CD14-positive monocyte (primary cell): Measurements from ENCODE around the gene KREMEN1. TPM values are rescaled to one million over a fixed set of nuclear protein-coding genes. Genes with fewer than 3 reads are reported as not detected.

Source experiments
- DNase-seq, 3 donors: peaks; one replicate each; pipeline ENCODE4 v3.0.0-alpha.2; 2011 to 2022
- H2AFZ ChIP-seq: 2 replicates; pipeline ENCODE4 v1.6.0; 2012; ENCODE audit warnings: mild to moderate bottlenecking, low read depth, low read length, inconsistent platforms; ENCODE audit not compliant: insufficient read depth, poor library complexity, severe bottlenecking
- H3K27ac ChIP-seq, 2 donors: 1 replicate in 1 of 2; 2 replicates in 1 of 2; pipeline ENCODE4 v1.5.1; 2012 to 2013; ENCODE audit warnings: low read length in 2 of 2, control low read depth in 1 of 2, inconsistent platforms in 1 of 2, low read depth in 1 of 2, mild to moderate bottlenecking in 1 of 2
- H3K27me3 ChIP-seq, 2 donors: one replicate each; pipeline versions ENCODE4 v1.6.0 to v1.6.1; 2011 to 2013; ENCODE audit warnings: low read length in 2 of 2; ENCODE audit not compliant: control insufficient read depth in 2 of 2, insufficient read depth in 2 of 2
- H3K36me3 ChIP-seq, 2 donors: replicated peaks in 1 of 2; 1 replicate in 1 of 2; 2 replicates in 1 of 2; pipeline versions ENCODE4 v1.5.1 to v1.6.1; 2012 to 2013; ENCODE audit warnings: low read length in 2 of 2, control low read depth in 1 of 2, inconsistent platforms in 1 of 2, mild to moderate bottlenecking in 1 of 2; ENCODE audit not compliant: insufficient read depth in 2 of 2, control insufficient read depth in 1 of 2
- H3K4me1 ChIP-seq, 2 donors: 1 replicate in 1 of 2; 2 replicates in 1 of 2; pipeline versions ENCODE4 v1.5.1 to v1.6.1; 2012 to 2013; ENCODE audit warnings: low read length in 2 of 2, control low read depth in 1 of 2, inconsistent platforms in 1 of 2, mild to moderate bottlenecking in 1 of 2, moderate library complexity in 1 of 2; ENCODE audit not compliant: insufficient read depth in 2 of 2, control insufficient read depth in 1 of 2
- H3K4me2 ChIP-seq: replicated peaks from 2 replicates; pipeline ENCODE3; 2012; ENCODE audit warnings: low read length, moderate library complexity, mild to moderate bottlenecking; ENCODE audit not compliant: poor library complexity, severe bottlenecking; ENCODE audit errors: extremely low read depth
- H3K4me3 ChIP-seq, 3 experiments: fragments of 200-600 bp in 1 of 3; sonication (generic) in 1 of 3; replicated peaks in 1 of 3; 1 replicate in 2 of 3; 2 replicates in 1 of 3; pipeline ENCODE4 v1.5.1; 2011 to 2013; ENCODE audit warnings: low read length in 3 of 3, mild to moderate bottlenecking in 3 of 3, control low read depth in 2 of 3, low read depth in 2 of 3, inconsistent platforms in 1 of 3, moderate library complexity in 1 of 3
- H3K79me2 ChIP-seq: 2 replicates; pipeline ENCODE4 v1.6.0; 2012; ENCODE audit warnings: mild to moderate bottlenecking, control low read depth, inconsistent platforms, low read length, moderate library complexity; ENCODE audit not compliant: insufficient read depth
- H3K9ac ChIP-seq: 2 replicates; pipeline ENCODE4 v1.6.0; 2017; ENCODE audit warnings: low read length, mild to moderate bottlenecking; ENCODE audit not compliant: insufficient read depth, poor library complexity, severe bottlenecking
- H3K9me3 ChIP-seq, 2 donors: replicated peaks in 1 of 2; 1 replicate in 1 of 2; 2 replicates in 1 of 2; pipeline versions ENCODE4 v1.5.1 to v1.6.1; 2012 to 2013; ENCODE audit warnings: low read length in 2 of 2, control low read depth in 1 of 2; ENCODE audit not compliant: control insufficient read depth in 1 of 2, insufficient read depth in 1 of 2
- H4K20me1 ChIP-seq: 2 replicates; pipeline ENCODE4 v1.6.0; 2012; ENCODE audit warnings: mild to moderate bottlenecking, low read length, control low read depth, moderate library complexity; ENCODE audit not compliant: insufficient read depth
- H3K27ac Mint-ChIP-seq, 7 donors: one replicate each; pipeline ENCODE4 v1.8.0; 2020; ENCODE audit warnings: mild to moderate bottlenecking in 7 of 7, mixed read lengths in 7 of 7, moderate library complexity in 6 of 7, inconsistent platforms in 2 of 7
- H3K27me3 Mint-ChIP-seq, 3 donors: one replicate each; pipeline ENCODE4 v1.8.0; 2021 to 2022; ENCODE audit warnings: low read depth in 3 of 3, mild to moderate bottlenecking in 3 of 3, mixed read lengths in 3 of 3, moderate library complexity in 3 of 3, inconsistent platforms in 1 of 3
- H3K36me3 Mint-ChIP-seq, 2 donors: one replicate each; pipeline ENCODE4 v1.8.0; 2020; ENCODE audit warnings: mixed read lengths in 2 of 2, inconsistent platforms in 1 of 2, mild to moderate bottlenecking in 1 of 2
- H3K4me1 Mint-ChIP-seq: one replicate; pipeline ENCODE4 v1.8.0; 2020; ENCODE audit warnings: mild to moderate bottlenecking, mixed read lengths
- H3K4me3 Mint-ChIP-seq, 2 donors: one replicate each; pipeline ENCODE4 v1.8.0; 2020; ENCODE audit warnings: mild to moderate bottlenecking in 2 of 2, mixed read lengths in 2 of 2, moderate library complexity in 1 of 2
- H3K9me3 Mint-ChIP-seq, 7 donors: one replicate each; pipeline ENCODE4 v1.8.0; 2020 to 2022; ENCODE audit warnings: mixed read lengths in 7 of 7, mild to moderate bottlenecking in 6 of 7, moderate library complexity in 6 of 7, inconsistent platforms in 2 of 7
- CTCF ChIP-seq: fragments of 200-600 bp; IDR thresholded peaks from one replicate; pipeline ENCODE4 v1.8.0; 2022; ENCODE audit warnings: antibody characterized with exemption, mild to moderate bottlenecking
- WGBS: methylation state at CpG from one replicate; pipeline ENCODE4 v1.1.5; 2013; ENCODE audit warnings: missing lambda C conversion rate; ENCODE audit not compliant: insufficient coverage; 5-methylcytosine and 5-hydroxymethylcytosine counted together
- intact Hi-C, 2 donors: fragments of 100-400 bp; cut with micrococcal nuclease; formaldehyde crosslinking; loops; one replicate each; pipeline versions ENCODE4 v1.15.0 to v1.15.1; 2023
- polyA plus RNA-seq, 3 donors: library from polyadenylated mRNA; depleted of rRNA in 1 of 3; unstranded in 2 of 3; stranded (reverse) in 1 of 3; fragments of 300-500 nt in 2 of 3; fragments of >200 nt in 1 of 3; fragmentation: Illumina TruSeq in 2 of 3; gene quantifications; 1 replicate in 2 of 3; 2 replicates in 1 of 3; pipeline ENCODE4 v1.2.3, GENCODE V29; 2012 to 2021

Gene KREMEN1
- polyA plus RNA-seq, 3 donors = 0.47 to 1.6 (median 0.69) TPM

- intact Hi-C loops = no loop called here
- Histone ChIP-seq H4K20me1 (no peaks in the 10 kb centered on the region), H3K27me3 (peaks cover 30 to 37% of the 10 kb centered on the region in 2 donors), H3K4me1 (peaks cover 7 to 9% of the 10 kb centered on the region in 2 donors), H2AFZ (peak overlapping the region; percentile 17), H3K4me3 (no peak overlapping the region), H3K9me3 (peaks cover 0 to 7% of the 10 kb centered on the region in 2 donors), H3K36me3 (no peaks in the 10 kb centered on the region), H3K27ac (no peak overlapping the region), H3K9ac (no peak overlapping the region), H3K79me2 (no peaks in the 10 kb centered on the region), H3K4me2 (peak overlapping the region; percentile 29)
- Mint-ChIP-seq H3K27ac (peak overlapping the region in 1 of 7 donors; percentile 28), H3K36me3 (peaks cover 0 to 11% of the 10 kb centered on the region in 2 donors), H3K27me3 (peaks cover 36 to 49% (median 48%) of the 10 kb centered on the region in 3 donors), H3K4me1 (peaks cover 15% of the 10 kb centered on the region), H3K4me3 (peak overlapping the region in 1 of 2 donors; percentile 74), H3K9me3 (peaks cover 0 to 9% (median 0%) of the 10 kb centered on the region in 7 donors)
- WGBS = 1% methylated on average over 7 of the region's 20 CpGs
- DNase-seq = no peak
- no peak for TF ChIP-seq CTCF
Observed at GRCh38 chr22:29030016-29030617, 42.7 kb upstream of the KREMEN1 start.

GRCh38 chr22:29030618-29031226, 42.1 kb upstream of the KREMEN1 start:
- no peak for DNase-seq
- Histone ChIP-seq H2AFZ (peak overlapping the region; percentile 17), H3K9ac (no peak overlapping the region), H3K4me2 (peak overlapping the region; percentile 29), H3K9me3 (peaks cover 0 to 7% of the 10 kb centered on the region in 2 donors), H3K4me1 (peaks cover 7 to 9% of the 10 kb centered on the region in 2 donors), H3K79me2 (no peaks in the 10 kb centered on the region), H3K27me3 (peaks cover 30 to 37% of the 10 kb centered on the region in 2 donors), H3K36me3 (no peaks in the 10 kb centered on the region), H4K20me1 (no peaks in the 10 kb centered on the region), H3K27ac (no peak overlapping the region), H3K4me3 (no peak overlapping the region)
- H3K27me3 Mint-ChIP-seq = peaks cover 36 to 49% (median 47%) of the 10 kb centered on the region in 3 donors
- peaks cover 0 to 11% of the 10 kb centered on the region in 2 donors for H3K36me3 Mint-ChIP-seq
- WGBS = under 1% methylated on average over 23 of the region's 32 CpGs
- no peak for TF ChIP-seq CTCF
- H3K4me1 Mint-ChIP-seq = peaks cover 15% of the 10 kb centered on the region
- intact Hi-C loops = no loop called here
- H3K27ac Mint-ChIP-seq = peak overlapping the region in 3 of 7 donors; percentile 30 to 77 (median 41)
- peaks cover 0 to 9% (median 0%) of the 10 kb centered on the region in 7 donors for H3K9me3 Mint-ChIP-seq
- H3K4me3 Mint-ChIP-seq = peak overlapping the region in 1 of 2 donors; percentile 74
